ENCODE results near the gene KCTD10.

DNA sequence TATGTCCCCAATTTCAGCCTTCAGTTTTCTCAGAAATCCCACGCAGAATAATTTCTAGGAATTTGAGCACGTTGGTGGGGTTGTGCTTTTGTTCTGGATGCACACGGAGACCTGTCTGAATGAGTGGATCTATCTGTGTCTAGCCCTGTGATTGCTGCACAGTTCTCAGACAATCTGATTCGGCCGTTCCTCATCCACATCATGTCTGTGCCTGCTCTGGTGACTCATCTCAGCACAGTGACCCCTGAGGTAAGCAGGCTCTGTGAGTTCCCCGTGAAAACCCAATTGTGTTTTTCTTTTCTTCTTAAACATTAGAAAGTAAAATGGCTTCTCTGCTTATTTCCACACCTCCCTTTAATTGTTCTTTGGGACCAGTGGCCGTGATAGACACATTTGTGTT lies 20.6 kb upstream of the KCTD10 start:
- TF ChIP-seq CTCF (IDR thresholded peaks at IDR 0.05) = no peak
- no peak for TF ChIP-seq POLR2AphosphoS5 (IDR thresholded peaks at IDR 0.05)
- no peak for TF ChIP-seq POLR2A (IDR thresholded peaks at IDR 0.05; ENCODE audit: low read depth)
